Measurements from ENCODE around the gene CRAMP1.

CRAMP1 gene

GRCh38 chr16:1601031-1601430 lies 11.1 kb upstream of the CRAMP1 start:
- no peaks in the 10 kb centered on the region for H3K4me1 ChIP-seq (ENCODE audit: control insufficient read depth, insufficient read depth, low read length)
- peaks cover 16 to 22% of the 10 kb centered on the region in 2 donors for H3K36me3 ChIP-seq (ENCODE audit: control insufficient read depth in 2 of 2, insufficient read depth in 2 of 2, low read length in 2 of 2)
- no peak overlapping the region for H3K9ac ChIP-seq (ENCODE audit: low read length in 2 of 2)
- no peak overlapping the region for H3K4me3 ChIP-seq (ENCODE audit: low read length in 2 of 2)
- no peaks in the 10 kb centered on the region for H3K27me3 ChIP-seq (ENCODE audit: control insufficient read depth in 1 of 2, insufficient read depth in 2 of 2, low read length in 2 of 2)
- H3K9me3 ChIP-seq (ENCODE audit: control insufficient read depth in 2 of 2, low read length in 2 of 2) = no peaks in the 10 kb centered on the region
- no peak overlapping the region for H3K27ac ChIP-seq (ENCODE audit: low read length)

DNA sequence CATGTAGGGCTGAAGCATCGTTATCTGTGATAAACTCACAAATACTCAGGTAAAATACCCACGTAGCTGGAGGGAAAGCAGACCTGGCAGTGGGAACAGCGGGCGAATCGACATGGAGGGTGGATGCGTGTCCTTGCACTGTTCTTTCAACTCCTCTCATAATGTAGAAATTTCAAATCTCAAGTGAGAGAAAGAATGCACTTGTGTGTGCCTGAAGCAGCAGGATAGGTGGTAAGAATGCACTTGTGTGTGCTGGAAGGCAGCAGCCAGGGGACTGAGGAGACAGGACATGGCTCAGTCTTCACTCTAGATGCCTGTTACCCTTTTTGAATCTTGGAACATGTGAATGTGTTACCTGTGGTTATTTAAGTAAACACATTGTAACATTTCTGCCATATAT lies 10.7 kb upstream of the CRAMP1 start:
- Histone ChIP-seq H3K4me3 (ENCODE audit: low read length in 2 of 2) (no peak overlapping the region), H3K27me3 (ENCODE audit: control insufficient read depth in 1 of 2, insufficient read depth in 2 of 2, low read length in 2 of 2) (no peaks in the 10 kb centered on the region), H3K9me3 (ENCODE audit: control insufficient read depth in 2 of 2, low read length in 2 of 2) (no peaks in the 10 kb centered on the region), H3K27ac (ENCODE audit: low read length) (no peak overlapping the region), H3K4me1 (ENCODE audit: control insufficient read depth, insufficient read depth, low read length) (no peaks in the 10 kb centered on the region), H3K36me3 (ENCODE audit: control insufficient read depth in 2 of 2, insufficient read depth in 2 of 2, low read length in 2 of 2) (peaks cover 19 to 24% of the 10 kb centered on the region in 2 donors), H3K9ac (ENCODE audit: low read length in 2 of 2) (no peak overlapping the region)

DNA sequence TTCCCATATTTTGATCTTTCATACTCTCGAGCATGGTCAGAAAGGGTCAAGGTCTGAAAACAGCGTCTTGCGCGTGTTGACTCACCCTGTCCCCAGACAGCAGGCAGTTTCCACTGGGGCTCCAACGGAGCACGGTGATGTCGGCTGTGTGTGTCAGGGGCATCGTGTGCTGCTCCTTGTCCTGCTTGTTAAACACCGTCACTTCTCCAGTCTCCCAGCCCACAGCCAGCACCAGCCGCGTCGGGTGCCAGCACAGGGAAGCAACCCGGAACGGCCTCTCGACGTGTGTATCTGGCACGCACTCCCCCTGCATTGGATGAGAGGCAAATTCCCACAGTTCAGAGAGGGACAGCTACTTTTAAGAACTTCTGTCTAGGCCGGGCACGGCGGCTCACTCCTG lies 9.9 kb upstream of the CRAMP1 start:
- Histone ChIP-seq H3K4me3 (ENCODE audit: low read length in 2 of 2) (no peak overlapping the region), H3K9me3 (ENCODE audit: control insufficient read depth in 2 of 2, low read length in 2 of 2) (no peaks in the 10 kb centered on the region), H3K9ac (ENCODE audit: low read length in 2 of 2) (no peak overlapping the region), H3K27me3 (ENCODE audit: control insufficient read depth in 1 of 2, insufficient read depth in 2 of 2, low read length in 2 of 2) (no peaks in the 10 kb centered on the region), H3K36me3 (ENCODE audit: control insufficient read depth in 2 of 2, insufficient read depth in 2 of 2, low read length in 2 of 2) (peaks cover 22 to 26% of the 10 kb centered on the region in 2 donors), H3K27ac (ENCODE audit: low read length) (no peak overlapping the region), H3K4me1 (ENCODE audit: control insufficient read depth, insufficient read depth, low read length) (no peaks in the 10 kb centered on the region)

DNA sequence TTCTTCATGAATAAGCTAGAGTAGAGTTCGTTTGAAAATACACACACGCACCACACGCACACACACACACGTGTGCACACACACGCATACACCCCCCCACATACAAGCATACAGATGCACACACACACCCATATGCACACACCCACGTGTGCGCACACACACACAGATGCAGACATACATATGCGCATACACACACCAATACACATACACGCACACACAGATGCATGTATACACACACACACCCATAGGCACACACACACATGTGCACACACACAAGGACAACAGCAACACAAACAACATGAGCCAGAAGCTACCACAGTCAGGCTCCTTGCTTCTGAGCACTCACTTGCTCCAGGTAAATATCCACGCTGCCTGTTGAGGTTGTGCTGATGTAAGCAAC lies 5.4 kb upstream of the CRAMP1 start:
- Histone ChIP-seq H3K9me3 (ENCODE audit: control insufficient read depth in 2 of 2, low read length in 2 of 2) (no peaks in the 10 kb centered on the region), H3K4me1 (ENCODE audit: control insufficient read depth, insufficient read depth, low read length) (peaks cover 23% of the 10 kb centered on the region), H3K27me3 (ENCODE audit: control insufficient read depth in 1 of 2, insufficient read depth in 2 of 2, low read length in 2 of 2) (no peaks in the 10 kb centered on the region), H3K36me3 (ENCODE audit: control insufficient read depth in 2 of 2, insufficient read depth in 2 of 2, low read length in 2 of 2) (peaks cover 14 to 15% of the 10 kb centered on the region in 2 donors), H3K9ac (ENCODE audit: low read length in 2 of 2) (no peak overlapping the region), H3K27ac (ENCODE audit: low read length) (no peak overlapping the region), H3K4me3 (ENCODE audit: low read length in 2 of 2) (no peak overlapping the region)

- Histone ChIP-seq H3K9ac (ENCODE audit: low read length in 2 of 2) (no peak overlapping the region), H3K4me3 (ENCODE audit: low read length in 2 of 2) (no peak overlapping the region), H3K36me3 (ENCODE audit: control insufficient read depth in 2 of 2, insufficient read depth in 2 of 2, low read length in 2 of 2) (peaks cover 9 to 10% of the 10 kb centered on the region in 2 donors), H3K27ac (ENCODE audit: low read length) (no peak overlapping the region), H3K27me3 (ENCODE audit: control insufficient read depth in 1 of 2, insufficient read depth in 2 of 2, low read length in 2 of 2) (no peaks in the 10 kb centered on the region), H3K4me1 (ENCODE audit: control insufficient read depth, insufficient read depth, low read length) (peaks cover 30% of the 10 kb centered on the region), H3K9me3 (ENCODE audit: control insufficient read depth in 2 of 2, low read length in 2 of 2) (no peaks in the 10 kb centered on the region)
These were observed 4.2 kb upstream of the CRAMP1 start for GRCh38 chr16:1607971-1608370.

DNA sequence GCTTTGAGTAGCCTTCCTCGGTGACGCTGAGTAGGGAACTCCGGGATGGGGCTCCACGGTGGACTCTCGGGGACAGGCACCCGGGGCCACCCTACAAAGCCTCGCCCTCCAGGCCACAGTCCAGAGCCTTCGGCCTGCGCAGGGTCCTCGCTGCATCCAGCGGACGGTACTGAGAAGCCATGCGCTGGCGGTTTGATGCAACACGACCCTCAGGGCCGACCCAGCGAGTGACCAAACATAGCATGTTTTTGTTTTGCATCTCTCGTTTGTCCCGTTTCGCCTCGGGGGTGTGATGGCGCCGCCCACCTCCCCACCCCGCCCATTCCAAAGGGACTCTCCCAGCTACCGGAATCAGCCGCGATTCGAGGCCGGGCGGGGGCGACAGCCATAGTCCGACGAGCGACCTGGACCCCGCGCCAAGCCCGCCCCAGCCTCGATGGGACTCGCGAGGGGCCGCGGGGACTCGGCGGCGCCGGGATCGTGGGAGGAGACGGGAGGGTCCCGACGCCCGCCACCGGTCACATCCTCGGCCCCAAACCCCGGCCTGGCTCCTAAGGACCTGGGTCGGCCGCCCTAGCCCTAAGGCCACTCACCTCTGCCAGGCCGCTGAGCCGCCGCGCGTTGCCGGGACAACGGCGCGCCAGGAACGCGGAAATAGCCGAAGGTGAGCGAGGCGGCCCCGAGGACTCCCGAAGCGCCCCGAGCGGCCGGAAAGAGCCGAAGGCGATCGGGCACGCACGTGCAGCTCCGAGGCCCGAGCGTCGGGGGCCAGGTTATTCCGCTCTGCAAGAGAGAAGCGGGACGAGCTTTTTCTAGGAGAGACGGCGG lies 1.9 kb upstream of the CRAMP1 start:
- H3K9me3 ChIP-seq (ENCODE audit: control insufficient read depth in 2 of 2, low read length in 2 of 2) = no peaks in the 10 kb centered on the region
- H3K4me1 ChIP-seq (ENCODE audit: control insufficient read depth, insufficient read depth, low read length) = peaks cover 42% of the 10 kb centered on the region
- H3K27ac ChIP-seq (ENCODE audit: low read length) = peak overlapping the region; percentile 66
- H3K4me3 ChIP-seq (ENCODE audit: low read length in 2 of 2) = peak overlapping the region; percentile 84
- H3K36me3 ChIP-seq (ENCODE audit: control insufficient read depth in 2 of 2, insufficient read depth in 2 of 2, low read length in 2 of 2) = peaks cover 9 to 10% of the 10 kb centered on the region in 2 donors
- peak overlapping the region; percentile 71 to 78 for H3K9ac ChIP-seq (ENCODE audit: low read length in 2 of 2)
- no peaks in the 10 kb centered on the region for H3K27me3 ChIP-seq (ENCODE audit: control insufficient read depth in 1 of 2, insufficient read depth in 2 of 2, low read length in 2 of 2)

DNA sequence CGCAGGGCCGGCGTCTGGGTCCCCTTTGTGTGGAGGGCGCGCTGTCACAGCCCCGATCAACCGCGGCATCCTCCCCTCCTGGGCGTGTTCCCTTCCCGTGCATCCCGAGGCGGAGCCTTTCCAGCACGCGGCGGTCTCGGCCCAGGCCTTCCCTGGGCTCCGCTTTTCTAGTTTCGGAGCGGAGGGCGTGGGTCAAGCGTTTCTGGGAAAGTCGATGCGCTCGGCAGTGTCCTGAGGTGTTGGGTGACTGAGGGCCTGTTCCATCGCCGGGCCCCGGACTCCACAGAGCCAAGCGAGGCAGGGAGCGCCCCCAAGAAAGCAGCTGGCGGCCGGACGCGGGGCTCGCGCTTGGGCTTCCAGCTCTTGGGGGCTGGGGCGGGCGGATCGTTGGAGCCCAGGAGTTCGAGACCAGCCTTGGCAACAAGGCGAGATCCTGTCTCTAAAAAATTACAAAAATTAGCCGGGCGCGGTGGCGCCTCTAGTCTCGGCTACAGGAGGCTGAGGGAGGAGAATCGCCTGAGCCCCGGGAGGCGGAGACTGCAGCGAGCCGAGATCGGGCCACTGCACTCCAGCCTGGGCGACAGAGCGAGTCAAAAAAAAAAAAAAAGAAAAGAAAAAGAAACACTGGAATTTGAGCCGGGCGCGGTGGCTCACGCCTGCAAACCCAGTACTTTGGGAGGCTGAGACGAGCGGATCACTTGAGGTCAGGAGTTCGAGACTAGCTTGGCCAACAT lies 1.1 kb upstream of the CRAMP1 start:
- H3K27ac ChIP-seq (ENCODE audit: low read length) = peak overlapping the region; percentile 66
- H3K9me3 ChIP-seq (ENCODE audit: control insufficient read depth in 2 of 2, low read length in 2 of 2) = no peaks in the 10 kb centered on the region
- peak overlapping the region; percentile 84 for H3K4me3 ChIP-seq (ENCODE audit: low read length in 2 of 2)

GRCh38 chr16:1613211-1613622 lies 1.1 kb downstream of the CRAMP1 start:
- Histone ChIP-seq H3K4me3 (ENCODE audit: low read length in 2 of 2) (peak overlapping the region; percentile 78 to 81), H3K4me1 (ENCODE audit: control insufficient read depth, insufficient read depth, low read length) (peaks cover 53% of the 10 kb centered on the region), H3K9ac (ENCODE audit: low read length in 2 of 2) (peak overlapping the region; percentile 71 to 76), H3K36me3 (ENCODE audit: control insufficient read depth in 2 of 2, insufficient read depth in 2 of 2, low read length in 2 of 2) (peaks cover 7 to 13% of the 10 kb centered on the region in 2 donors), H3K27ac (ENCODE audit: low read length) (peak overlapping the region; percentile 58), H3K9me3 (ENCODE audit: control insufficient read depth in 2 of 2, low read length in 2 of 2) (no peaks in the 10 kb centered on the region), H3K27me3 (ENCODE audit: control insufficient read depth in 1 of 2, insufficient read depth in 2 of 2, low read length in 2 of 2) (no peaks in the 10 kb centered on the region)

More for the DNA sequence above, 1.1 kb upstream of the CRAMP1 start:
- Histone ChIP-seq H3K9ac (ENCODE audit: low read length in 2 of 2) (peak overlapping the region in 1 of 2 donors; percentile 78), H3K27me3 (ENCODE audit: control insufficient read depth in 1 of 2, insufficient read depth in 2 of 2, low read length in 2 of 2) (no peaks in the 10 kb centered on the region), H3K4me1 (ENCODE audit: control insufficient read depth, insufficient read depth, low read length) (peaks cover 49% of the 10 kb centered on the region), H3K36me3 (ENCODE audit: control insufficient read depth in 2 of 2, insufficient read depth in 2 of 2, low read length in 2 of 2) (peaks cover 6 to 8% of the 10 kb centered on the region in 2 donors)

GRCh38 chr16:1613728-1614455 lies 1.7 kb downstream of the CRAMP1 start:
- H3K9me3 ChIP-seq (ENCODE audit: control insufficient read depth in 2 of 2, low read length in 2 of 2) = no peaks in the 10 kb centered on the region
- H3K27ac ChIP-seq (ENCODE audit: low read length) = no peak overlapping the region
- peak overlapping the region; percentile 71 to 76 for H3K9ac ChIP-seq (ENCODE audit: low read length in 2 of 2)
- H3K4me1 ChIP-seq (ENCODE audit: control insufficient read depth, insufficient read depth, low read length) = peaks cover 53% of the 10 kb centered on the region
- peak overlapping the region; percentile 78 to 81 for H3K4me3 ChIP-seq (ENCODE audit: low read length in 2 of 2)
- H3K36me3 ChIP-seq (ENCODE audit: control insufficient read depth in 2 of 2, insufficient read depth in 2 of 2, low read length in 2 of 2) = peaks cover 7 to 13% of the 10 kb centered on the region in 2 donors
- no peaks in the 10 kb centered on the region for H3K27me3 ChIP-seq (ENCODE audit: control insufficient read depth in 1 of 2, insufficient read depth in 2 of 2, low read length in 2 of 2)

DNA sequence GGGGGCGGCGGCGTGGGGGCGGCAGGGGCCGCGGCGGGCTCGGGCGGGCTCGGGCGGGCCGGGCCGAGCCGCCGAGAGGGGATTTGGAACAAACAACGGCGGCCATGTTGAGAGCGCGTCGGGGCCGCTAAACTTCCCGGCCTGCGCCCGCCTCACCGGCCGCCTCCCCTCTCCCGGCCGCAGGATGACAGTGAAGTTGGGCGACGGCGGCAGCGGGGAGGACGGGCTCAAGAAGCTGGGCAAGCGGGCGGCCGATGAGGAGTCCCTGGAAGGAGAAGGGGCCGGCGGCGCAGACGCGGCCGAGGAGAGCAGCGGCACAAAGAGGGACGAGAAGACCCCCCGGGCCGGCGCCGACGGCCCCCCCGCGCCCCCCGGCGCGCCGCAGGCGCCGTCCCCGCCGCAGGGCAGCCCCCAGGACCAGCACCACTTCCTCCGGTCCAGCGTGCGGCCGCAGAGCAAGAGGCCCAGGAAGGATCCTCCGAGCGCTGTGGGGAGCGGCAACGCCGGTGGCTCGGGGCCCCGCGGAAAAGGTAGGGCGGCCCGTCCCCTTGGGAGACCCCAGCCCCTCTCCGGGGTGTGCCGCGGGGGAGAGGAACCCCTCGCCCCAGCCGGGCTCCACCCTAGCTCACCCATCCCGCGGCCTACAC lies 2.4 kb downstream of the CRAMP1 start:
- Histone ChIP-seq H3K9me3 (ENCODE audit: control insufficient read depth in 2 of 2, low read length in 2 of 2) (no peaks in the 10 kb centered on the region), H3K4me3 (ENCODE audit: low read length in 2 of 2) (peak overlapping the region; percentile 40 to 73), H3K27me3 (ENCODE audit: control insufficient read depth in 1 of 2, insufficient read depth in 2 of 2, low read length in 2 of 2) (no peaks in the 10 kb centered on the region), H3K36me3 (ENCODE audit: control insufficient read depth in 2 of 2, insufficient read depth in 2 of 2, low read length in 2 of 2) (peaks cover 8 to 15% of the 10 kb centered on the region in 2 donors), H3K9ac (ENCODE audit: low read length in 2 of 2) (peak overlapping the region; percentile 71 to 78), H3K27ac (ENCODE audit: low read length) (peak overlapping the region; percentile 58), H3K4me1 (ENCODE audit: control insufficient read depth, insufficient read depth, low read length) (peaks cover 49% of the 10 kb centered on the region)

Measured in stomach smooth muscle (tissue), 2 donors.